GM18517 (cell line): ENCODE results near the gene KCNB1.

Experiments used
- ATAC-seq: cut with Tn5 transposase; IDR thresholded peaks from one replicate; pipeline ENCODE4 v1.9.1; 2021; ENCODE audit warnings: mild to moderate bottlenecking, moderate library complexity; ENCODE audit not compliant: unreplicated experiment

KCNB1 gene

GRCh38 chr20:49471397-49471796, 11.1 kb downstream of the KCNB1 start:
- ATAC-seq, result no peak

- ATAC-seq, result no peak
Measured at GRCh38 chr20:49470922-49471321, 11.5 kb downstream of the KCNB1 start.

- ATAC-seq, result no peak
Measured at GRCh38 chr20:49469060-49469459, 13.4 kb downstream of the KCNB1 start.

- no peak for ATAC-seq
Measured at GRCh38 chr20:49468412-49468811, 14.1 kb downstream of the KCNB1 start.

GRCh38 chr20:49466114-49466912, 16.2 kb downstream of the KCNB1 start:
- ATAC-seq, result no peak

- ATAC-seq, result no peak
Measured at GRCh38 chr20:49464556-49464955, 17.9 kb downstream of the KCNB1 start.

GRCh38 chr20:49462626-49463025, 19.8 kb downstream of the KCNB1 start:
- ATAC-seq, result no peak

- no peak for ATAC-seq
Measured at GRCh38 chr20:49461894-49462620, 20.4 kb downstream of the KCNB1 start.

GRCh38 chr20:49460916-49461315, 21.6 kb downstream of the KCNB1 start:
- ATAC-seq, result no peak

- no peak for ATAC-seq
Measured at GRCh38 chr20:49460131-49460530, 22.3 kb downstream of the KCNB1 start.

- ATAC-seq, result no peak
Measured at GRCh38 chr20:49459684-49460083, 22.8 kb downstream of the KCNB1 start.

- no peak for ATAC-seq
Measured at GRCh38 chr20:49457444-49457843, 25.0 kb downstream of the KCNB1 start.

GRCh38 chr20:49456646-49457045, 25.8 kb downstream of the KCNB1 start:
- ATAC-seq, result no peak

GRCh38 chr20:49455691-49456090, 26.8 kb downstream of the KCNB1 start:
- ATAC-seq, result no peak

GRCh38 chr20:49452011-49452482, 30.4 kb downstream of the KCNB1 start:
- ATAC-seq, result no peak

GRCh38 chr20:49450281-49450721, 32.2 kb downstream of the KCNB1 start:
- no peak for ATAC-seq

GRCh38 chr20:49448917-49449316, 33.6 kb downstream of the KCNB1 start:
- ATAC-seq, result no peak

- ATAC-seq, result no peak
Measured at GRCh38 chr20:49447946-49448809, 34.3 kb downstream of the KCNB1 start.

GRCh38 chr20:49447364-49447763, 35.1 kb downstream of the KCNB1 start:
- no peak for ATAC-seq

GRCh38 chr20:49446808-49447207, 35.7 kb downstream of the KCNB1 start:
- no peak for ATAC-seq

GRCh38 chr20:49446080-49446479, 36.4 kb downstream of the KCNB1 start:
- no peak for ATAC-seq
